HK-2 (cell line): Measurements from ENCODE around the gene FRMD5.
"Not testable (repeated sequence)": the region's sequence is repeated elsewhere in the genome, so short reads cannot be mapped to it uniquely, and the experiment has no call there.

ENCODE experiments used
- DNase-seq: peaks from one replicate; pipeline ENCODE4 v3.0.0-alpha.2; 2018; ENCODE audit not compliant: unreplicated experiment

The FRMD5 gene

DNA sequence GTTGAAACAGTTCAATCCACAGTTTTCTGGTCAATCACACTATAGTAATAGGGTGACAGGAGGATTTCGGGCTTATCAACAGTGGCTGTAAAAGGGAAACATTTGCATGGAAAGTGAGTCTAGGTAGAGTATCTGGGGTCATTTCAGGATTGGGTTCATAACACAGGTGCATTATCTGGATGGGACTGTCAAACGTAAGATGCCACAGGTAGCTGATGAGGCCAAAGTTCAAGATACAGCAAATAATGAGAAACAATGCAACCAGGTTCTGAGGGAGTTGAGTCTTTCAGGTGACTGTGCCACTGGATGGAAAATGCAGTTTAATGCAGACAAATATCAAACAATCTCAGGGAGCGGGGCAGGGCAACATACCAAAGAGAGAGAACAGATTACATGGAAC is 306.0 kb downstream of the FRMD5 start:
- DNase-seq: no peak

DNA sequence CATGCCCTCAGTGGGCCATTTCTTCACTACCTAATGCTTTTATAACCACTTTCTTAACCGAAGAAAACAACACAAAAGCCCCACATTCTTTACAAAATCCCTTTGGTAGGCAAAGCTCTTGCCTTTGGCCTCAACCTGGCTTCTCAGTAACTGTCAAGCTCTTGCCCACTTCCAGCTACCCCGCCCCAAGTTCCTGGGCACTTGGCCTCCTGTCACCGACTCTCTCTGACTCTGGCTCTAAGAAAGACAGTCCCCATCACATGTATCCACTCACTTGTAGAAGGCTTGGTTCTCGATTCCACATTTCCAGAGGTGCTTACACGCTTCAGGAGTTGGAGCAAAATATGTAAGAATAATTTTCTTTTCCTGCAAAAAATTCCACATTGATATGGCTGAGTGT is 307.2 kb downstream of the FRMD5 start:
- DNase-seq: no peak

DNA sequence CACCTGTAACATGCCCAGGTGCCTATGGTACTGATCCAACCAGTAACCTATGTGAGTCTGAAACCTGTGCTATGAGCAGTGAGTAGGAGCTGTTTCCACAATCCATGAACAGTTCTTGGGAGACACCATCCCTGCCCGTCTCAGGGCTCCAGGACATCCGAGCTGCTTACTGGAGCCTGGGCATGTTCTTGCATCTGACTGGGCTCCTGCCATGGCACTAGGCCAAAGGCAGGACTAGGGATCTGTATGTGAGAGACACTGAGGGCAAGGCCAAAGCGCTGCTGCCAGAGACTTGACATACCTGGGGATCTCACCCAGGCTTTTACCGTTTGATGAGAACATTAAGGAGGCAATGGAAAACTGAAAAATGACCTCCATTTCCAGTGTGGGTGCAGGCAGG is 308.5 kb downstream of the FRMD5 start:
- no peak for DNase-seq

DNA sequence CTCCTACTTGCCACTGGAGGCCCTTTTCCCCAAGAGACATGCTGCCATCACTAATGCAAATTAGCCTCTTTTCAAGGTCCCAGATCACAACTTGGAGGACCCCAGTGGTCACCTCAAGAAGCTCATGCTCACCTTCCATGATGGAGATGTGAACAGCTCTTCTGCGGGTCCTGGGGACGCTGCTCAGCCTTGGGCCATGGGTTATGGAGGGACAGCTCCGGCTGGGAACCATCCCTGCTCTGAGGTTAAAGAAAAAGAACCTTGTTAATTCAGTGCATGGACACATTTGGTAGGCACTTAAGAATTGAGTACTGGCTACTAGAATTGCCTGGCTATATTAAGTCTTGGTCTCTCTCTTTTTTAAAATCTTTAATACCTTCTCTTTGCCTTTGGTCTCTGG is 311.5 kb downstream of the FRMD5 start:
- DNase-seq: no peak

DNA sequence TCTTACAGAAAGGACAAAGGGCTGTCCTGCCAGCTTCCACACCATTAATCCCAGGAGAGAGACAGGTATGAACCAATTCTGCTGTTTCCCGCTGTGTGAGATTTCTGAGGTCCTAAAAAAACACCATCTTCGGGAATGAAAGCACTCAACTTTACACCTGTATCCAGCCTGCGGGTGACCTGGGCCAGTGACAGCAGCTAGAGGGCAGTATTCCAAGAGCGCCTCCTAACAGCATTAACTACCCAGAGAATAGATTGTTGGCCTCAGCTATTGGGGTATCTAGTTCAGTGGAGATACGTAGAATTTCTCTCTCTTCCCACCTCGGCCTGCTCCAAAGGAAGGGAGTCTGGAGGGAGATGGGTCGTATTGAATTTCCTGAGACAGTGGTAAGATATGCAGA is 313.1 kb downstream of the FRMD5 start:
- DNase-seq: no peak

DNA sequence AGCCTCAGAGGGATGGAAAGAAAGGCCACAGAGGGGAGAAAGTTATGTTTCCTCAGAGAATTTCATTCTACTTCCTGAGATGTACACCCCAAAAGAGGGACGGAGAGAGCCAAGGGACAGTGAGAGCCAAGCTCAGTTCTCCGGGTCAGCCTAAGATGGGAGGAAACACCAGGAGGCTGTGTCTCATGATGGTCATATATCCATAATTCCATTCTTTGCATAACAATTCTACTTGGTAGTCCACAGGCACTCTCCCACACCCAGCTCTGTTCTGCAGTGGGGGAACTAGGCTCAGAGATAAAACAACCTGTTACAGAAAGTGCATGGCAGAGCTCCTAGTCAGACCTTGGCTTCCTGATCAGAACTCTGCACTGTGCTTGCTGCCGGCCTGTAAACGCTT is 313.8 kb downstream of the FRMD5 start:
- DNase-seq: no peak

DNA sequence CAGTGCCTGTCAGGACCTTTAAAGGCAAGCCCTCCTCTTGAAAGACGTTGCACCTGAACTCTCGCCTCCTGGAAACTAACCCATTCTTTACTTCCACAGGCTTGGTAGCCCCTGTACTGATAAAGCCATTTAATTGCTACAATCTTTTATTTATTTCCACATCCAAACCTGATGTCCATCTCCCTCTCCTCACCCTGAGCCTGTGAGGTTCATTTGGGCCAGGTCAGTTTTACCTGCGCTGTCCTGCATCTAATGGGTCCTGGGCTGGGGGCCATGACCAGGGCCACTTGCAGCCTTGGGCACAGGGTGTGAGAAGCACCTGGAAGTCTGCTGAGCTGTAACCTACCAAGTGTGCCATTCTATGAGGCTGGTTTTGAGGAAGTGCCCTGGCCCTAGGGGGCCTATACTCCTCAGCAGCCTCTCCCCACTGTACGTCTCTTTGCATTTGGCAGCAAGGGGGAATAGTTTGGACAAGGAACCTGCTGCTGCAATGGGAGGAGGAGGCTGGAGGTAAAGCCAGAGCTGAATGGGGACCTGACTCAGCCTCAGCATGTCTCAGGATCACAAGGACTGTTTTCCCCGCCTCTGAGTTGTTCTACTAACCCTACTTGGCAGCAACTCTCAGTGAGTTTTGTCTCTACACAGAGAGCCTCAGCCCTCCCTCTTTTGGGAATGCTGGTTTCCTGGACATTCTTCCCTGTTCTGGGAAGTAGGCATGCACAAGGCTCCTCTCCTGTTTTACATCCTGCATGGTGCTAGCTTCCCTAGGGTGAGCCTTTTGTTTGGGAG is 314.5 kb downstream of the FRMD5 start:
- no peak for DNase-seq

DNA sequence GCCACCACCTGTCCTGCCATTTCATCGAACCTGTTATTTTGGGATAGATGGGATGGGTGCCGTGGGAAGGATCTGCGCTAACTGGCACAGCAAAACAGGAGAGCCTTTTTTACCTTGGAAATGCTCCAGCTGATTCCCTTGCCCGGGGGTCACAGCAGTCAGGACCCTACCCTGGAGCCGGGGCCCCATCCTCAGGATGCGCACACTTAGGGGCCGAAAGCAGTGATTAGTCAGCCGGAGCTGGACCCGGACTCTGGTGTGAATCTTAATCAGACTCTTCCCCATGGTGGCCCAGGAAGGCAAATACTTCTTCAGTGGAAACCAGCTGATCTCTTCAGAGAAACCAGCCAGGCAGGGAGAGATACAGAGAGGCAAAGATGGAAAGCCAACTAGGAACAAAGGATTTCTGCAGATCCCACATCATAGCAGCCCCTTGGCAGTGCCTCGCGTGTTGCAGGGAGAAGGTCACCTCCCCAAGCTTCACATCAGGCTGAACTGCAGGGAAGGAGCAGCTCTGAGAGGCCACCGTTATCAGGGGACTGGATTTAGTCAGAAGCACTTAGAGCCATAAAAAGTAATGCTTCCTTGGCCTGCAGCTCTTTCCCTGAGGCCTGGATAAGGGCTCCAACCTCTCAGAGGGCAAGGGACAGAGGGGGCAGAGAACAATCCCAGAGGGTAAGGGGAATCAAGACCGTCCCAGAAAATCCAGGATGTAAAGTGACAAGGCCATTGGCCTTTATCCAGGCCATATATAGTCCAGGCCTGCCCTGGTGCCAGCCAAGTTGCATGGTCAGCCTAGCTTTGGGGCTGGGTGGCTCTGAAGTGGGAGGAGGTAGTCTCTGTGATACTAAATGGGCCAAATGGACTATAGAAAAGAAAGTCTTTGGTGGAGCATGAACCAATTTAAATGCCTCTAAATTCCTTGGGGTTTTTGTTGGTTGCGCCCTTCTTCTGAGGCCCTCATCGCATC is 315.4 kb downstream of the FRMD5 start:
- DNase-seq: no peak

DNA sequence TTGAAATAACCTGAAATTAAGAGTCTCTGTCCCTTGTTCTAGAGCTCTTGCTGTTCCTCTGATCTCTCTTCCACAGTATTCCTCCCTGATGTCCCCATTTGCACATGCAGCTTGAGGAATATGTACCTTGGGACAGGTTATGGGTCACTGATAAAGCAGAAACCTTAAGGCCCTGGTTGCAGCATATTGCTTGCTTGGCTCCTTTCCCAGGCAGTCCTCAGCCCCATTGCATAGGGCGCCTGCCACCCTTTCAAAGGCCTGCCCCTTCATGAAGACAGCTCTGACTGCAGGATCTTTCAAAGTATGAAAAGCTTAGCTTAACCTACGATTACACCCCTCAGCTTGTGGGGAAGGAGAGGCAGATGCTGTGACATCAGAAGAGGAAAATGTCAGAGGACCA is 316.6 kb downstream of the FRMD5 start:
- DNase-seq: no peak

DNA sequence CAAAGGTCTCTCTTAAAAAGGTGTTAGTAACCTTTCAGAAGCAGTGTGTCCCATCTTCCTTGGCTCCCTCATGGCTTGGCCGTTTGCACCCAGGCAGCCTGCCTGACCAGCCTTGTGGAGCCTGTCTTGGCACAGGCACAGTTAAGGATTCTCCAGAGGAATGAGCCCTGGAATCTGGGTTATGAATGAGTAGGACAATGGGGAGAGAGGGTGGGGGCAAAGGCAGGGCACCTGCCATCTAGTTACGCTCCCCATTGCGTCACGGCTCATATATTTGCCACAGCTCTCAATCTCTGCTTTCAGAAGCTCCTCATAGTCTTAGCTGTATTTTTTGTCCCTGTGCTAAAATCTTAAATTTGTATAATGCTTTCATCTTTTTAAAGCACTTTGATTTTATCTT is 317.7 kb downstream of the FRMD5 start:
- DNase-seq: no peak

DNA sequence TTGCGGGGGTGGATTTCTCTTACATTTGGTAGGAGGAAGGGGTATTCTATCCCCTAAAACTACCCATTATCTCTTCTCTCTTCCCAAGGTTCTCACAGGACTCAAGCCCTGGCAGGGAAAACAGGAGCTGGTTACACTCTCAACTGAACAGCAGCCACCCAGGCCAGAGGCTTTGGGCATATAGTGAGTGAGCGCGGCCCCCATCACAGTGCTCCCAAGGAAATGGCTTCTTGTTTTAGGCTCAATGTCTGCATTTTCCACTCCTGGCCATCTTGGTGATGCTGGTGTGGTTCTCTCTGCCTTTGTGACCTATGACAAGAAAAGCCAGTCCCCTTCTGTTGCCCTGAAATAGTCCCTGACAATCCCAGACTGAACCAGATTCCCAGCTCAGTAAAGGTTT is 318.2 kb downstream of the FRMD5 start:
- no peak for DNase-seq

DNA sequence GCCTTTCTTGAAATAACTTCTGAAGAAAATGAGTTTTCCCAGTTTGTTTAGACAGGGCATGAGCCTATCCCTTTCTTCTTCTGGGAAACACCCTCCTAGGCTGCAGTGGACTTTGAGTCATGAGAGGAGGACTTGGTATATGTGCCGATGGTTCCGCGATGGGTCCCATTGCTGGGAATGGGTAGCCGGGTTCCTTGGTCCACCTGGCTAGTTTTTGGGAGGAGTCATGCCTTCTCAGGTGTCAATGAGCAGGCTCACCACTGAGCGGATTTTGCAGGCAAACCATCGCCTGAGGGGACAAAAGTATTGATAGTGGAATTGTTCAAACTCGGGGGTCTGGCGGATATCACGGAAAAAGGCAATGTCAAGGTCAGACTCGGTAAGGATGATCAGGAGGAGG is 321.4 kb downstream of the FRMD5 start:
- no peak for DNase-seq

DNA sequence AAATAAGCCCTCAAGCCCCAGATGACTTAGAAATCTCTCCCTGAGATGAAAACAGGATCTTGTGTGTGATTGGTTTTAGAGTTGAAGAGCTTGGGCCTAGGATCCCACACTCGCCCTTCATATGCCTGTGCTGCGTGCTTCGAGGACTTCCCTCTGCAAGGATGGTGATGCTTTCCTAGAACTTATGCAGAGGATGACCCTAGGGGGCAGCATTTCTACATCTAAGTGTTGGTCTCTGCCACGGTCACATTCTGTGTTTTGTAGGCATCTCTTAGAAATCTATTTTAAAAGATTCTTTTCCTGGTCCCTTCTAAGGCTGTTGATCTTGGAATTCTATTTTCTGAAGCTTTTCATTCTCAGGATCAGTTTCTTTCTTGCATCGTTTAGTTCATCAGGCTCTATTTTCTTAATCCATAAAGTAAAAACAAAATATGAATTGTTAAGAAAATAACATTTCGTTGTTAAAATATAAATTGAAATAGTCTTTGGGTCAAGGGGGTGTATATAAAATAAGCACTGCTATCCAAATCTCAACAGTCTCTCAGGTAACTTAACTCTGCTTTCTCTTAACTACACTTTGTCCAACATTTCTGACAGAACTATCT is 322.6 kb downstream of the FRMD5 start:
- peak; percentile 18 for DNase-seq

DNA sequence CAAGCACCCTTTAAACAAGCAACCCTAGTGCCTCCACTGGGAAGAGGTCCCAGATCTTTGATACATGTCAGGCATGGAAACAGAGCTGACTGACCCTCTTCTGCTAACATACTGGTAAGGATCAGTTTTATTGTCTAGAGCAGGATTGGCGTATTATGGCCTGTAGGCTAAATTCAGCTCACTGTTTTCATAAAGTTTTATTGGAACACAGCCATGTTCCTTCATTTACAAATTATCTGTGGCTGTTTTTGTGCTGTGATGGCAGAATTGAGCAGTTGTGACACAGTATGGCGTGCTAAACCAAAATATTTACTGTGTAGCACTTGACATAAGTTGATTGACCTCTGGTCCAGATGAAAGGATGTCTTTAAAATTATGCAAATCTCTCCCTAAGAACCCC is 323.2 kb downstream of the FRMD5 start:
- DNase-seq: no peak

DNA sequence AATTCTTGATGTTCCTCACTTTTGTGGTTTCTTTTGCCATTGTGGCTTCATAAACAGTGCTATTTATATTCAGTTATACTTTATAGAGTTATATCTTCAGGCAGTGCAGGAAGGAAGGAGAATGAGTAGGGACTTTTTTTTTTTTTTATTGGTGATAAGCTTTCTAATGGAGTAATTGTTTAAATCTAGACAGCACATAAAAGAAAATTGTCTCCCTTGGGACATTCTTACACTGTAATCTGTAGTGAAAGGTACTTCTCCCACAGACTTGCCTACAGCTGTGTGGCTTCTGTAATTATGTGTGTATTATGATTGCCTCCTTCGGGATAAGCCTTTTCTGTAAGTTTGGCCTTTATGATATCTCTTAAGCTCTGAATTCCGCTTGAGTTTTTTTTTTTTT is 326.7 kb downstream of the FRMD5 start:
- no peak for DNase-seq

DNA sequence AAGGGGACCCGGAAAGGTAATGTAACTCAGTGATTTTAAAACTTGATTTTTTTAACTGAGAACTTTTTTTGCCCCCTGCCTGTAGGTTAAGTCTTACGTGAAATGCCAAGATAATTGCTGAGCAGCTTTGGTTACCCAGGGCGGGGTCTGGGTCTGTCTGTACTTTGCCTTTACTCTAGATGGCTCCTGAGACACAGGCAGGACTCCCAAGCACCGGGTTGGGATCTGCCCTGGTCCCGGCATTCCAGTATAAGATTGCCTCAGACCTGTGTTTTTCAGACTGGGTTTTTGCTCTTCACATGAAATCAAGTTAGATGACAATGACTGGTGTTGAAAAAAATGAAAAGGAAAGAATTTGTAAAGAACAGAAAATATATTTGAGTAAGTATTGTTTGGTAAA is 328.0 kb downstream of the FRMD5 start:
- DNase-seq: no peak

DNA sequence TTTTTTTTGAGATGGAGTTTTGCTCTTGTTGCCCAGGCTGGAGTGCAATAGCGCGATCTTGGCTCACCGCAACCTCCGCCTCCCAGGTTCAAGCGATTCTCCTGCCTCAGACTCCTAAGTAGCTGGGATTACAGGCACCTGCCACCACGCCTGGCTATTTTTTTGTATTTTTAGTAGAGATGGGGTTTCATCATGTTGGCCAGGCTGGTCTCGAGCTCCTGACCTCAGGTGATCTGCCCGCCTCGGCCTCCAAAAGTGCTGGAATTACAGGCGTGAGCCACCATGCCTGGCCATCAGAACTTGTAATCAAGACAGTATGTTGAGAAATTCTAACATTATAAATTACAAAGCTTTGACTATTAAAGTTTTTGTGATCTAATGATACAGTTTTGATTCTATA is 328.4 kb downstream of the FRMD5 start:
- DNase-seq: not testable (repeated sequence)

DNA sequence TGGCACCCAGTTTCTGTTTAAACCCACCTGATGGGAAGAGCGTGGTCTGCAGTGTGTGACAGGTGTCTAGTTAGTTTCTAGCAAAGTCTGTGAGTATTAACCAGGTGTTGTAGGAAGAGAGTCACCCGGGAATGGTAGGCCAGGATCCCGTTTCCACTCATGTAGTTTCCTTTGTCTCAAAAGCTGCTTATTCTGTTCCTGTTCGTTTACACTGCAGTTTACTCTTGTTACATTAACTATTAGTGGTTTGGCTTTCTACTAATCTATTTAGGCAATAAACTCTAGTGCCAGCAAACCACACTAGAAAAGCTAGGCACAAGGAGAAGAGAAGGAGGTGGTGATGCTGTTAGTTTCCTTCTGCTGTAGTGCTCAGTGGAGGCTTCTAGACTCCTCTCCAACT is 335.5 kb downstream of the FRMD5 start:
- no peak for DNase-seq

DNA sequence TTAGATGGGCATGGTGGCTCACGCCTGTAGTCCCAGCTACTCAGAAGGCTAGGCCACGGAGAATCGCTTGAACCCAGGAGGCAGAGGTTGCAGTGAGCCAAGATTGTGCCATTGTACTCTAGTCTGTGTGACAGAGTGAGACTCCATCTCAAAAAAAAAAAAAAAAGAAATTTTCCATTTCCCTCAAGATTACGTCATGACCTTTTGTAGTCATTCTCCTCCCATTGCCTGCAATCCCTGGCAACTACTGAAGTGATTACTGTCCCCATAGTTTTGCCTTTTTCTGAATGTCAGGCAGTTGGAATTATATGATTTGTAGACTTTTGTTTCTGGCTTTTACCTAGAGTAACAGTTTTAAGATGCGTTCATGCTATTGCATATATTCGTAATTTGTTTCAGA is 340.3 kb downstream of the FRMD5 start:
- no peak for DNase-seq

DNA sequence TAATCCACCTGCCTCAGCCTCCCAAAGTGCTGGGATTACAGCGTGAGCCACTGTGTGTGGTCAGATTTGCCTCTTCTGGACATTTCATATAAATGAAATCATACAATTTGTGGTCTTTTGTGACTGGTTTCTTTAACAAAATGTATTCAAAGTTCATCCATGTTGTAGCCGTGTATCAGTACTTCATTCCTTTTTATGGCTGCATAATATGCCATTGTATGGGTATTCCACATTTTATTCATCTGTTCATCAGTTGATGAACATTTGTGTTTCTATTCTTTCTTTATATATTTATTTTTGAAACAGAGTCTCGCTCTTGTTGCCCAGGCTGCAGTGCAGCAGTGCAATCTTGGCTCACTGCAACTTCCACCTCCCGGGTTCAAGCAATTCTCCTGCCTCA is 342.5 kb downstream of the FRMD5 start:
- no peak for DNase-seq

DNA sequence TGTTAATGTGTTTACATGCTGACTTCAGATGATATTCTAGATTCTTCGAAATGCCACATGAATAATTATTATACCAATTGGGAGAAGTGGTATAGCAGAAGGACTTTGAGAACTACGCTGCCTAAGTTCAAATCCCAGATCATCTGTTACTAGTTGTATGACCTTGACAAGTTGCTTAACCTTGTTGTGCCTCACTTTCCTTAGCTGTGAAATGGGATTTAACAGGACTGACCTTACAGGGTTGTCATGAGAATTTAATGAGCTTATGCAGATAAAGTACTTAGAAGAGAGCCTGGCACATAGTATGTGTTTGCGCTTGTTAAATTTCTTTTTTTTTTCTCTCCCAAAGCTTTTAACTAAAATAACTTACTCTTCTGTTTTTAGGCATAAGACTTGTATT is 343.8 kb downstream of the FRMD5 start:
- no peak for DNase-seq

DNA sequence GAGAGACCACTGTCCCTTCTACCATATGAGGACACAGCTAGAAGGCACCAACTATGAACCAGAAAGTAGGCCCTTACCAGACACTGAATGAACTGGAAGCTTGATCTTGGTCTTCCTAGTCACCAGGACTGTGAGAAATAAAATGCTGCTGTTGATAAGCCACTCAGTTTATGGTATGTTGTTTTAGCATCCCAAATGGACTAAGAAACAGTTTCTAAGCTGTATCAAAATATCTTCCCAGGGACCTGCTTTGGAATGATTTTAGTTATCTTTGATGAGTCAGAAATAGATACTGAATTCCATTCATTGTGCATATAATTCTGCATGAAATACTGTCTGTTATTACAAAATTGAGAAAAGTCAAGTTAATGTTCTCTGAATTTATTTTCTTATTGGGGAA is 349.6 kb downstream of the FRMD5 start:
- DNase-seq: no peak

DNA sequence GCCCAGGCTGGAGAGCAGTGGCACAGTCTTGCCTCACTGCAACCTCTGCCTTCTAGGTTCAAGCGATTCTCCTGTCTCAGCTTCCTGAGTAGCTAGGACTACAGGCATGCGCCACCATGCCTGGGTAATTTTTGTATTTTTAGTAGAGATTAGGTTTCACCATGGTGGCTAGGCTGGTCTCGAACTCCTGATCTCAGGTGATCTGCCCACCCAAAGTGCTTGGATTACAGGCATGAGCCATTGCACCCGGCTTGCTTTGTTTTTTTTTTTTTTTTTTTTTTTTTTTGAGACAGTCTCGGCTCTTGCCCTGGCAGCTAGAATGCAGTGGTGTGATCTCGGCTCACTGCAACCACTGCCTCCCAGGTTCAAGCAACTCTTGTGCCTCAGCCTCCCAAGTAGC is 362.6 kb downstream of the FRMD5 start:
- DNase-seq: not testable (repeated sequence)
